ENCODE data around the gene DLX6. TPM values are rescaled to one million over a fixed set of nuclear protein-coding genes. Genes with fewer than 3 reads are reported as not detected.

The DLX6 gene
- total and polyA plus RNA-seq, 11 donors, result 0.21 TPM; not detected in 10

- H3K27ac ChIP-seq, result no peak overlapping the region
- DNase-seq, result no peak
- no peak overlapping the region for H3K4me3 ChIP-seq
- H3K9me3 ChIP-seq, result no peaks in the 10 kb centered on the region
- peaks cover 0 to 8% (median 0%) of the 10 kb centered on the region in 12 donors for H3K4me1 ChIP-seq
- H3K27me3 ChIP-seq, result peaks cover 24 to 96% (median 60%) of the 10 kb centered on the region in 9 donors
- TF ChIP-seq POLR2A (IDR thresholded peaks at IDR 0.05), result no peak
- TF ChIP-seq CTCF (IDR thresholded peaks at IDR 0.05), result no peak
- no peak for ATAC-seq
- intact Hi-C loops (cut with DNase I), result no loop called here
- H3K36me3 ChIP-seq, result no peaks in the 10 kb centered on the region
Observed at GRCh38 chr7:96987719-96988118, 17.6 kb upstream of the DLX6 start.

- no peak overlapping the region for H3K27ac ChIP-seq
- H3K4me1 ChIP-seq, result peaks cover 0 to 13% (median 0%) of the 10 kb centered on the region in 12 donors
- 4 to 20% (median 12%) methylated on average over 11 to 22 of the region's 22 CpGs for WGBS, 4 donors
- intact Hi-C loops (cut with DNase I), result no loop called here
- no peaks in the 10 kb centered on the region for H3K36me3 ChIP-seq
- ATAC-seq (no peak), DNase-seq (no peak)
- no peaks in the 10 kb centered on the region for H3K9me3 ChIP-seq
- H3K4me3 ChIP-seq, result no peak overlapping the region
- TF ChIP-seq POLR2A (IDR thresholded peaks at IDR 0.05), result no peak
- TF ChIP-seq CTCF (IDR thresholded peaks at IDR 0.05), result no peak
- H3K27me3 ChIP-seq, result peaks cover 40 to 100% (median 76%) of the 10 kb centered on the region in 9 donors
Observed at GRCh38 chr7:96989241-96989858, 16.0 kb upstream of the DLX6 start.

GRCh38 chr7:96989859-96990317 is 15.5 kb upstream of the DLX6 start:
- TF ChIP-seq POLR2A (IDR thresholded peaks at IDR 0.05) (no peak), CTCF (IDR thresholded peaks at IDR 0.05) (no peak)
- Histone ChIP-seq H3K36me3 (no peaks in the 10 kb centered on the region), H3K27ac (no peak overlapping the region), H3K4me3 (no peak overlapping the region), H3K9me3 (no peaks in the 10 kb centered on the region), H3K27me3 (peaks cover 46 to 100% (median 76%) of the 10 kb centered on the region in 9 donors), H3K4me1 (peaks cover 0 to 13% (median 0%) of the 10 kb centered on the region in 12 donors)
- 6 to 17% (median 10%) methylated on average over 8 of the region's 8 CpGs for WGBS, 4 donors
- DNase-seq, result no peak
- no peak for ATAC-seq
- intact Hi-C loops (cut with DNase I), result no loop called here

- 4 to 9% (median 7%) methylated on average over 13 of the region's 13 CpGs for WGBS, 4 donors
- DNase-seq (no peak), ATAC-seq (no peak)
- Histone ChIP-seq H3K36me3 (no peaks in the 10 kb centered on the region), H3K27me3 (peaks cover 51 to 100% (median 86%) of the 10 kb centered on the region in 9 donors), H3K9me3 (no peaks in the 10 kb centered on the region), H3K27ac (no peak overlapping the region), H3K4me1 (peaks cover 0 to 13% (median 0%) of the 10 kb centered on the region in 12 donors), H3K4me3 (no peak overlapping the region)
- TF ChIP-seq POLR2A (IDR thresholded peaks at IDR 0.05), result no peak
- no peak for TF ChIP-seq CTCF (IDR thresholded peaks at IDR 0.05)
- intact Hi-C loops (cut with DNase I), result no loop called here
Observed at GRCh38 chr7:96991546-96992191, 13.7 kb upstream of the DLX6 start.
